Myocyte (in vitro differentiated cells): Measurements from ENCODE around the gene SAFB. TPM values are rescaled to one million over a fixed set of nuclear protein-coding genes. Genes with fewer than 3 reads are reported as not detected.
"Not testable (repeated sequence)": the region's sequence is repeated elsewhere in the genome, so short reads cannot be mapped to it uniquely, and the experiment has no call there.

Experiments used
- DNase-seq: peaks from one replicate; pipeline ENCODE4 v3.0.0-alpha.2; 2012; ENCODE audit warnings: low read depth
- total RNA-seq: library from RNA; depleted of rRNA; stranded (reverse); fragments of >200 nt; gene quantifications from 2 replicates; pipeline ENCODE4 v1.2.3, GENCODE V29; 2014

The SAFB gene
- total RNA-seq, 1 donor from 2014 or later = 42.1 TPM

GRCh38 chr19:5696196-5697021, 73.5 kb downstream of the SAFB start:
- DNase-seq = no peak

DNA sequence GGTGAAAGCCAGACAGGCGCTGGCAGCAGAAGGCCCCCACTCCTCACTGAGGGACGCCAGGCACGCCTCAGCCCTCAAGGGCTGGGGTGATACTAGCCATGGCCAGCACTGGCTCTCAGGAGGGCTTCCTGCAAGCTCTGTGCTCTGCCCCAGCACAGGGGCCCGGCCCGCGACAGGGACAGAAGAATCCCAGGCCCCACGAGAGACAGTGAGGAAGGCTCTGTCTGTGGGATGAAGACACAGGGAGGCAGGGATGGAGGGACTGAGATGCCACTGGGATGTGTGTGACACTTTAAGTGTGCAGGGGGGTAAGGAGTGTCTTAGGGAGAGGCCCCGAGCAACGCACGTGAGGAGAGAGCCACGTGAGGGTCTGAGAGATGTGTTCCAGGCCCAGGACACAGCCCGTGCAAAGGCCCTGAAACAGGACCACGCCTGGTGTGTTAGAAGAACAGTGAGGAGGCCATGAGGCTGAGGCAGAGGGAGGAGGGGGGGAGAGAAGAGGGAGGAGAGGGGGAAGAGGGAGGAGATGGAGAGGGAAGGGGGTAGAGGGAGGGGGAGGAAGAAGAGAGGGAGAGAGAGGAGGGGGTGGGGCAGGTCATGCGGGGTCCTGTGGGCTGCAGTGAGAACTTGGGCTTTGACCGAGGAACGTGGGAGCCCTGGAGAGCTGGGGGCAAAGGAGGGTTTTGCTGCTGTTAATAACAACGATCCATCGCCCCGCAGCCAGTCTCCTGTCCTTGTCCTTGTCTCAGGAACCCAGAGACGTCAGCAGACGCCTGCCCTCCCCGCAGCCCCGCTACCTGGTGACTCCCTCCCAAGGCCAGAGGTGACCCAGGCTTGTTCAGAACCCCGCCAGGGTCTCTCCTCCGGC, 74.4 kb downstream of the SAFB start:
- no peak for DNase-seq

DNA sequence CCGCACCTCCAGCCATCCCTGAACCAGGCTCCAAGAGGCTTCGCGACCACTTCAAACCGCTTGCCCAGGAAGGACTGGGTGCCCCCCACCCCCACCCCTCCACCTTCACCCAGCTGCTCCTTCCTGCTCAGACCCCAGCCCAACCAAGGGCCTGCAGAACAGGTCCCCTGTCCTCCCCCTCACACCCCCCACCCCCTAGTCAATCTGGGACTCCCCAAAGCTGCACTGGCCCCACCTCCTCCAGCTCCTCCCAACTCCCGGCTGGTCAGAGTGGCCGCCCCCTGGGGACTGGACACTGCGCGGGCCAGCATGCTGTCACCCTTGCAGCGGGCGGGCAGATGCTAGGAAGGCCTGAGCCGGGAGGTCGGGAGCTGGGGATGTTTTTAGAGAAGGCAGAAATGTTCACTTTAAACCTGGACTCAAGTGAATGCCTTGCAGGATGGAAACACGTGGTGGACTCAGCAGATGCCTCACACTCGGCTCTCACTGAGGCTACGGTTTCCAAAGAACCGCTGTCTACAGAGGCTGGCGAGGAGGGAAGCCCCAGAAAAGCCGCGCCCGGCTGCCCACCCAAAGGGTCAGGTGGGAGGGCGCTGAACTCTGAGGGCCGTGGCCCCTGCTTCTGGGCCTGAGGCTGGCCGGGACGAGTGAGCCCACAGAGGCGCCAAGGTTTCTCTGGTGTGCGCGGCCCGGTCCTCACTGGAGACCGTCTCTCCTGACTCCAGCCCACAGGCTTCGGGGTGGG, 75.2 kb downstream of the SAFB start:
- no peak for DNase-seq

GRCh38 chr19:5698635-5699422, 75.9 kb downstream of the SAFB start:
- DNase-seq = no peak

DNA sequence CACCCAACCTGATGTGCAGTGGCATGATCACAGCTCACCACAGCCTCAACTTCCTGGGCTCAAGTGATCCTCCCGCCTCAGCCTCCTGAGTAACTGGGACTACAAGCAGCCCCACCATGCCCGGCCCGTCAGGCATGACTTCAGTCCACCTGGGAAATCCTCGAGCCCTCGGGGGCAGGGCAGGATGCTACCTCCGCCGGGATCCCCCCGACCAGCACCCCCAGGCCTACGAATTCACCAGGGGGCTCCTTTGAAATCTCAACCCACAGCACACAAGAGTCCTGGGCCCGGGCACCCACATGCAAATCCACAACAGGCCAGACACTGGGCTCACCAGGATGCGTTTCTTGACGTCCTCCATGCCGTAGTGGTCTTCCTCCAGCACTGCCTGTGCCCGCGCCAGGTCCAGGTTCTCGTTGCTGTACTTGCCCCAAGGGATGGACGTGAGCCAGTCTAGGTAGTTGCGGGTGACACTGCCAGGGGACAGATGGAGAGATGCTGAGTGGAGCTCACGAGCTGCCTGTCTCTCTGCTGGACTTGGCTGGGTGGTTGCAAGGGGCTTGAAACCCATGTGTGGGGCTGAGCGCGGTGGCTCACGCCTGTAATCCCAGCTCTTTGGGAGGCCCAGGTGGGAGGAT, 77.7 kb downstream of the SAFB start:
- no peak for DNase-seq

GRCh38 chr19:5702053-5702410, 79.1 kb downstream of the SAFB start:
- DNase-seq = not testable (repeated sequence)

DNA sequence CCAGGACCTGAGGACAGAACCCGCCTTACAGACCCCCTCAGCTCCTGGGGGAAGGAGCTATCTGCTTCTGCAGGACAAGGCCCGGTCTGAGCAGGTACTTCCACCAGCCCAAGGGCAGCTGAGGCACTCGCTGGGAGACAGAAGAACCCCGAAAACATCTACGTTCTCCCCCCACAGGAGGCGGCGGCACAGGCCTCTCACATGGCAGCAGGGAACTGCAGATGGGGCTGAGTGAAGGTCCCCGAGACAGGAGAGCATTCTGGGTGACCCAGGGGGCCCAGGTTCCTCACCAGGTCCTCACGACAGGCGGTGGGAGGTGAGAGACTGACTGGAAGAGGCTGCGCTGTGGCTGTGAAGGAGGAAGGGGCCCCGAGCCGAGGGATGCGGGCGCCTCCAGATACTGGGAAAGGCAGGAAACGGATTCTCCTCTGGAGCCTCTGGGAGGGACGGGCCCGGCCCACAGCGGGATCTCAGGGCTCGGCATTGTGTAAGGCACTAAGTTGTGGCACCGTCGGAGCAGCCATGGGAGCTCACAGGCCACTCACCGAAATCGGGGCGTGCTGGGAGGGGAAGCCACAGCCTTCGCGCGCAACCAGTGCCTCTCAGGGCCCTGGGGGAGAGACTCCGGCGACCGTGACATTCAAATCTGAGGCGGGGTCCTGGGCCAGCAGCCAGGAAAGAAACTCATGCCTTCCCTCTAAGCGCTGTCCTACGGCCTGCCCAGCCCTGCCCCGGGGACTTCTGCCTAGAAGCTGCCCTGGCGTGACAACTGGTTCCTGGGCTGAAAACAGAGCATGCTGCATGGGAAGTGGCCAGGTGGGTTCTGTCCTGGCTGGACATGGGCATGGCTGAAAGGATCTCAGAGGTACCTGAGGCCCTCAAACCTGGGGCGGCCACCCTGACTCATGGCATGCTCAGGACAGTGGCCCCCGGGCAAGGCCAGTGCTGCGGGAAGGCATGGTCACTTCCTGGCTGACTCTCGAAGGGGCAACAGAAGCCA, 81.2 kb downstream of the SAFB start:
- DNase-seq = no peak

DNA sequence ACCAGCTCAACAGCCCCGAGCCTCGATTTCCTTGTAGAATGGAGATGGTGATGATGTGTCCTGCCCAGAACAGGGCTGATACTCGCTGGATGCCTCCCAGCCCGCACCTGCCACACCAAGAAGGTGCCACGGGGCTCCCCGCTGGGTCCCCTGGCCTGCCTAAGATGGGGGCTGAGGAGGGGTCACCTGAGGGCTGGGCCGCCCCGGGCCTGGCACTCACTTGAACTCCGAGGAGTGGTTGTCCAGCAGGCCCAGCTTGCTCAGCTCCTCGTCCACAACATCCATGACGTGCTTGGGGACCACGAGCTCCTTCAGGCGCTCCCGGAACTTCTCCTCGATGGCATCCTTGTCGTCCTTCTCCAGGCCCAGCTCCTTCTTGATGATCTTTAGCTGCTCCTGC, 82.7 kb downstream of the SAFB start:
- no peak for DNase-seq

- no peak for DNase-seq
Observed at GRCh38 chr19:5706876-5707573, 84.1 kb downstream of the SAFB start.

DNA sequence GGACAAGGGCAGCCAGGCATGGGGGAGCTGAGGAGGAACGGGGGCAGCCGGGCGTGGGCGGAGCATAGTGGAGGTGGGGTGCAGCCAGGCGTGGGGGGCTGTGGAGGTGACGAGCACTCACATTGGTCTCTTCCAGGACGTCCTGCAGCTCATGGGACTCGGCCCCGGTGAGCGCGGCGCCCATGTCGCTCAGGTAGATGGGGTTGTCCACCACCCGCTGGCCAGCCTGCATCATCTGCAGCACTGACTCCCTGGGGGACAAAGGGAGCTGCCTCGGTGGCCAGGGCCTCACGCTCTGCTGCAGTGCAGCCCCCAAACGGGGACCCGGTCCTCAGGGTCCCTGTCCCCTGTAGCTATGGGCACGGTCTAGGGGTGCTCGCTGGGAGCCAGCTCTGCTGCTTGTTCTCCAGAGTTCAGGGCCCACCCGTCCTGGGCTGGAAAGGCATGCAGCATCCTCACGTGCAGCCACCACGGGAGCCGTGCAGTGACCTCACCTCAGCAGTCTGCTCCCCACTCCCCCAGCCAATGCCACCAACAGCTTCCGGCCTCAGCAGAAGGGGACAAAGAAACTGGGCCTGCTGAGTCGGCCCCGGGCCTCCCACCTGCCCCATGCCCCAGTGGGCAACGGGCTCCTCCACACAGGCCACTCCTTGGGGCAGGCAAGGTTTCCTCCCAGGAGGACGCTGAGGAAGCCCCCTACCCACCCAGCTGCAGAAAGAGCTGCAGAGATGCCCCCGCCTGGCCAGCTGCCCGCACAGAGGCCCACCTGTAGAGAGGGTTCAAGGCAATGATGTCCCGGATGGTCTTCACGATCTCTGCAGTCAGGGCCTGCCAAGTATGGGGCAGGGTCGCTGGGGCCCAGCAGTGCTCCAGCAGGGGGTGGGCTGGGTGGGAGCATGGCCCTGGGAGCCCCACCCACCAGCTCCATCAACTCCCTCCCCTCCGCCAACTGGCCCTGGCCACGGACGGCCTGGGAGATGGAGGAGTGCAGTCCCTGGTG, 85.0 kb downstream of the SAFB start:
- DNase-seq = no peak

GRCh38 chr19:5711025-5711424, 88.1 kb downstream of the SAFB start:
- DNase-seq = no peak

DNA sequence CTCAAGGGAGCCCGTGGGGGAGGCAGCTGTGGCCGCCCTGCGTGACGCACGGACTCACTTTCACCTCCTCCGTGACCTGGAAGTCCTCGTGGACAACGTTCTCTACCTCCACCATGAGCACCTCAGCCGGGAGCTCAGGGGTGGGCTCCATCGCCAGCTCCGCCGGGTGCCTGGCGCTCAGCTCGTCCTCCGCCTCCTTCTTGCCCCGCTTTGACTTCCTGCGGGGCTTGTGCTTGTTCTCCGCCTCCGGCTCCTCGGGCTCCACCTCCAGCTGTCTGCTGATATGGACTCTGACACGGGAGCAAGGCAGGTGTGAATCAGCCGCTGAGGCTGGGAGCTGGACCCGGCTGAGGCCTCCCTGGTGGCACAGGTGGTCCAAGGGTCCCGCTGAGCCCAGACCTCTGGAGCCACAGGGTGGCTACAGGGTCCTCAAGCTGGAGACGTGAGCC, 88.9 kb downstream of the SAFB start:
- DNase-seq = no peak

GRCh38 chr19:5713228-5713627, 90.3 kb downstream of the SAFB start:
- no peak for DNase-seq

- no peak for DNase-seq
Observed at GRCh38 chr19:5714816-5715215, 91.9 kb downstream of the SAFB start.

- DNase-seq = peak; percentile 32
Observed at GRCh38 chr19:5717215-5717935, 94.5 kb downstream of the SAFB start.
